Spleen (tissue), 11 donors: ENCODE data around the gene HSP90AB1. TPM values are rescaled to one million over a fixed set of nuclear protein-coding genes. Genes with fewer than 3 reads are reported as not detected.

Experiments used
- DNase-seq: peaks from one replicate; pipeline ENCODE4 v3.0.0-alpha.2; 2020
- H3K27ac ChIP-seq, 8 donors: fragments of 200-600 bp; sonication (generic) in 7 of 8; 1 replicate in 4 of 8; 2 replicates in 4 of 8; pipeline versions ENCODE4 v1.5.0 to v1.8.0; 2016 to 2021; ENCODE audit warnings: inconsistent platforms in 4 of 8, mild to moderate bottlenecking in 4 of 8, moderate library complexity in 1 of 8
- H3K27me3 ChIP-seq, 7 donors: fragments of 200-600 bp; sonication (generic) in 6 of 7; replicated peaks in 1 of 7; 1 replicate in 4 of 7; 2 replicates in 3 of 7; pipeline versions ENCODE4 v1.5.0 to v1.8.0; 2016 to 2021; ENCODE audit warnings: inconsistent platforms in 3 of 7, mild to moderate bottlenecking in 1 of 7
- H3K36me3 ChIP-seq, 6 donors: fragments of 200-600 bp; sonication (generic) in 5 of 6; 1 replicate in 4 of 6; 2 replicates in 2 of 6; pipeline versions ENCODE4 v1.5.0 to v1.8.0; 2016 to 2021; ENCODE audit warnings: inconsistent platforms in 2 of 6
- H3K4me1 ChIP-seq, 6 donors: fragments of 200-600 bp; sonication (generic) in 5 of 6; 1 replicate in 3 of 6; 2 replicates in 3 of 6; pipeline versions ENCODE4 v1.5.0 to v1.8.0; 2016 to 2021; ENCODE audit warnings: inconsistent platforms in 3 of 6
- H3K4me3 ChIP-seq, 8 donors: fragments of 200-600 bp; sonication (generic) in 7 of 8; 1 replicate in 4 of 8; 2 replicates in 4 of 8; pipeline versions ENCODE4 v1.5.0 to v1.8.0; 2016 to 2021; ENCODE audit warnings: inconsistent platforms in 4 of 8, mild to moderate bottlenecking in 4 of 8, moderate library complexity in 2 of 8
- H3K9me3 ChIP-seq, 8 donors: fragments of 200-600 bp; sonication (generic) in 7 of 8; 1 replicate in 4 of 8; 2 replicates in 4 of 8; pipeline versions ENCODE4 v1.5.0 to v1.8.0; 2016 to 2021; ENCODE audit warnings: inconsistent platforms in 4 of 8
- CTCF ChIP-seq, 11 experiments: fragments of 200-600 bp in 7 of 11; fragments of 450-650 bp in 4 of 11; sonication (generic) in 4 of 11; IDR thresholded peaks in 8 of 11; conservative IDR thresholded peaks in 3 of 11; 1 replicate in 7 of 11; 2 replicates in 4 of 11; pipeline versions ENCODE4 v1.4.0 to v1.8.0; 2016 to 2021; ENCODE audit warnings: antibody characterized with exemption in 11 of 11, inconsistent platforms in 4 of 11, mild to moderate bottlenecking in 1 of 11
- POLR2A ChIP-seq, 3 donors: fragments of 450-650 bp; IDR thresholded peaks; one replicate each; pipeline ENCODE4 v1.5.1; 2017; ENCODE audit warnings: antibody characterized with exemption in 3 of 3, mild to moderate bottlenecking in 1 of 3
- POLR2AphosphoS5 ChIP-seq, 3 donors: sonication (generic); formaldehyde crosslinking; IDR thresholded peaks; one replicate each; pipeline ENCODE4 v1.5.1; 2017; ENCODE audit warnings: antibody characterized with exemption in 3 of 3
- WGBS, 5 donors: extraction: QIAGEN DNeasy Blood & Tissue Kit in 3 of 5; methylation state at CpG; one replicate each; pipeline versions ENCODE4 v1.1.5 to v1.1.7; 2013 to 2018; 5-methylcytosine and 5-hydroxymethylcytosine counted together
- intact Hi-C: fragments of 100-400 bp; cut with DNase I; formaldehyde crosslinking; loops from one replicate; pipeline ENCODE4 v1.15.0; 2023; ENCODE audit warnings: low total_unique reads
- polyA plus RNA-seq, 3 donors: library from polyadenylated mRNA; stranded (reverse); fragments of 200-250 nt; gene quantifications; one replicate each; pipeline ENCODE4 v1.2.1, GENCODE V29; 2013
- total RNA-seq, 7 donors: library from RNA; depleted of rRNA in 3 of 7; stranded (reverse); fragments of >200 nt in 3 of 7; fragmentation: NEBNext Ultra II Directional in 4 of 7; extraction: Animal tissue kit (Norgen Biotek cat#: 25700) in 4 of 7; gene quantifications; one replicate each; pipeline versions ENCODE4 v1.1.0 to v1.2.1, GENCODE V29; 2016 to 2021
- donor health status: healthy with polysubstance abuse.
- donor health status: DM: no; HTN: no; CAD: no; lungs with moderate emphysema.
- donor health status: DM: no; HTN: no; CAD: no.
- donor health status: Bipolar disorder and iron deficiency.
- donor health status: healthy.
- donor health status: DM: no; HTN: no; CAD: no.
- donor health status: DM: yes; HTN: yes; CAD: no.

HSP90AB1 gene
- total and polyA plus RNA-seq, 10 donors = 196 to 546 (median 386) TPM

GRCh38 chr6:44245912-44246662 is 814 bp upstream of the HSP90AB1 start:
- peak; percentile 96 for DNase-seq
- Histone ChIP-seq H3K27me3 (no peaks in the 10 kb centered on the region), H3K9me3 (no peaks in the 10 kb centered on the region), H3K4me1 (peaks cover 21 to 48% (median 37%) of the 10 kb centered on the region in 6 donors), H3K27ac (peak overlapping the region; percentile 94 to 99 (median 98)), H3K4me3 (peak overlapping the region; percentile 59 to 99 (median 93)), H3K36me3 (peaks cover 5 to 31% (median 27%) of the 10 kb centered on the region in 6 donors)
- WGBS, 5 donors = 1 to 3% (median 2%) methylated on average over 8 to 62 of the region's 62 CpGs
- TF ChIP-seq POLR2A (IDR thresholded peaks at IDR 0.05) = no peak
- TF ChIP-seq POLR2AphosphoS5 (IDR thresholded peaks at IDR 0.05) = peak in 1 of 3 donors; percentile 83
- TF ChIP-seq CTCF (IDR thresholded peaks at IDR 0.05 in 8 of 11, conservative IDR thresholded peaks at IDR 0.05 in 3 of 11) = peak in 6 of 11 experiments; percentile 2 to 33 (median 28)
- intact Hi-C loops = no loop called here

- Histone ChIP-seq H3K36me3 (peaks cover 5 to 46% (median 43%) of the 10 kb centered on the region in 6 donors), H3K27me3 (no peaks in the 10 kb centered on the region), H3K27ac (peak overlapping the region; percentile 94 to 99 (median 98)), H3K4me1 (peaks cover 21 to 64% (median 44%) of the 10 kb centered on the region in 6 donors), H3K9me3 (no peaks in the 10 kb centered on the region), H3K4me3 (peak overlapping the region; percentile 59 to 99 (median 93))
- DNase-seq = peak; percentile 96
- 0 to 1% (median 1%) methylated on average over 30 to 52 of the region's 52 CpGs for WGBS, 5 donors
- intact Hi-C loops = no loop called here
- TF ChIP-seq CTCF (IDR thresholded peaks at IDR 0.05 in 8 of 11, conservative IDR thresholded peaks at IDR 0.05 in 3 of 11) = peak in 2 of 11 experiments; percentile 4 to 14
- TF ChIP-seq POLR2A (IDR thresholded peaks at IDR 0.05) = no peak
- peak; percentile 61 to 91 (median 61) for TF ChIP-seq POLR2AphosphoS5 (IDR thresholded peaks at IDR 0.05)
Measured at GRCh38 chr6:44247338-44248302, 719 bp downstream of the HSP90AB1 start.

- DNase-seq = no peak
- Histone ChIP-seq H3K27me3 (no peaks in the 10 kb centered on the region), H3K4me1 (peaks cover 21 to 73% (median 51%) of the 10 kb centered on the region in 6 donors), H3K36me3 (peaks cover 5 to 56% (median 52%) of the 10 kb centered on the region in 6 donors), H3K9me3 (no peaks in the 10 kb centered on the region), H3K27ac (peak overlapping the region in 7 of 8 donors; percentile 97 to 99 (median 98)), H3K4me3 (peak overlapping the region; percentile 59 to 99 (median 93))
- intact Hi-C loops = no loop called here
- TF ChIP-seq POLR2AphosphoS5 (IDR thresholded peaks at IDR 0.05) (no peak), POLR2A (IDR thresholded peaks at IDR 0.05) (no peak), CTCF (IDR thresholded peaks at IDR 0.05 in 8 of 11, conservative IDR thresholded peaks at IDR 0.05 in 3 of 11) (no peak)
- WGBS, 5 donors = 20 to 43% (median 30%) methylated on average over 1 of the region's 1 CpG
Measured at GRCh38 chr6:44248579-44248978, 1.7 kb downstream of the HSP90AB1 start.
